Smooth muscle cell (in vitro differentiated cells): ENCODE data around the gene YLPM1. TPM values are rescaled to one million over a fixed set of nuclear protein-coding genes. Genes with fewer than 3 reads are reported as not detected.

ENCODE experiments used
- DNase-seq: peaks from one replicate; lab custom pipeline; 2025; ENCODE audit not compliant: unreplicated experiment; lab: John Stamatoyannopoulos, UW
- H2AFZ ChIP-seq: fragments of 200-600 bp; sonication (generic); 2 replicates; pipeline ENCODE4 v1.6.0; 2016; ENCODE audit warnings: antibody characterized with exemption, low read depth, mild to moderate bottlenecking
- H3F3A ChIP-seq: fragments of 200-600 bp; sonication (generic); 2 replicates; pipeline ENCODE4 v1.6.0; 2017; ENCODE audit warnings: antibody characterized with exemption, low read depth
- H3K27ac ChIP-seq: fragments of 200-600 bp; sonication (generic); 2 replicates; pipeline ENCODE4 v1.5.1; 2016; ENCODE audit warnings: low read depth, mild to moderate bottlenecking
- H3K27me3 ChIP-seq: fragments of 200-600 bp; sonication (generic); 2 replicates; pipeline ENCODE4 v1.6.1; 2016; ENCODE audit warnings: low read depth, mild to moderate bottlenecking
- H3K36me3 ChIP-seq: fragments of 200-600 bp; sonication (generic); 2 replicates; pipeline ENCODE4 v1.5.1; 2016; ENCODE audit warnings: low read depth
- H3K4me1 ChIP-seq: fragments of 200-600 bp; sonication (generic); 2 replicates; pipeline ENCODE4 v1.5.1; 2016; ENCODE audit warnings: low read depth
- H3K4me2 ChIP-seq: fragments of 200-600 bp; sonication (generic); 2 replicates; pipeline ENCODE4 v1.6.0; 2016; ENCODE audit warnings: mild to moderate bottlenecking
- H3K4me3 ChIP-seq: fragments of 200-600 bp; sonication (generic); 2 replicates; pipeline ENCODE4 v1.5.1; 2016; ENCODE audit warnings: mild to moderate bottlenecking
- H3K79me2 ChIP-seq: fragments of 200-600 bp; sonication (generic); 2 replicates; pipeline ENCODE4 v1.6.0; 2016; ENCODE audit warnings: low read depth, mild to moderate bottlenecking
- H3K9ac ChIP-seq: fragments of 200-600 bp; sonication (generic); 2 replicates; pipeline ENCODE4 v1.6.0; 2016; ENCODE audit warnings: low read depth
- H3K9me3 ChIP-seq: fragments of 200-600 bp; sonication (generic); replicated peaks from 2 replicates; pipeline ENCODE4 v1.5.1; 2016; ENCODE audit warnings: low read depth
- H4K20me1 ChIP-seq: fragments of 200-600 bp; sonication (generic); 2 replicates; pipeline ENCODE4 v1.6.0; 2016; ENCODE audit warnings: low read depth
- WGBS: methylation state at CpG from one replicate; pipeline ENCODE4 v1.1.7; 2016; ENCODE audit warnings: low lambda C conversion rate; 5-methylcytosine and 5-hydroxymethylcytosine counted together
- polyA plus RNA-seq: library from polyadenylated mRNA; unstranded; fragments of >200 nt; fragmentation: Nextera tagmentation; extraction: Ambion mirVana; gene quantifications from 2 replicates; pipeline ENCODE4 v1.2.1, GENCODE V29; 2016
- total RNA-seq: library from RNA; depleted of rRNA; stranded (reverse); fragments of >200 nt; gene quantifications from 2 replicates; pipeline ENCODE4 v1.2.3, GENCODE V29; 2014
- TF ChIP-seq, protein P1 (sequence below): fragments of 200-600 bp; sonication (generic); IDR thresholded peaks from 2 replicates; pipeline ENCODE4 v1.5.1; 2017; ENCODE audit warnings: borderline replicate concordance, mild to moderate bottlenecking, antibody characterized with exemption; ENCODE audit not compliant: insufficient read depth, poor library complexity, severe bottlenecking

Gene YLPM1
- total and polyA plus RNA-seq, 2 experiments from 2014 or later, result 15.5 to 29.7 TPM

GRCh38 chr14:74835645-74836250 lies 72.6 kb downstream of the YLPM1 start:
- WGBS, result 71% methylated on average over 7 of the region's 7 CpGs
- TF ChIP-seq, protein P1, sequence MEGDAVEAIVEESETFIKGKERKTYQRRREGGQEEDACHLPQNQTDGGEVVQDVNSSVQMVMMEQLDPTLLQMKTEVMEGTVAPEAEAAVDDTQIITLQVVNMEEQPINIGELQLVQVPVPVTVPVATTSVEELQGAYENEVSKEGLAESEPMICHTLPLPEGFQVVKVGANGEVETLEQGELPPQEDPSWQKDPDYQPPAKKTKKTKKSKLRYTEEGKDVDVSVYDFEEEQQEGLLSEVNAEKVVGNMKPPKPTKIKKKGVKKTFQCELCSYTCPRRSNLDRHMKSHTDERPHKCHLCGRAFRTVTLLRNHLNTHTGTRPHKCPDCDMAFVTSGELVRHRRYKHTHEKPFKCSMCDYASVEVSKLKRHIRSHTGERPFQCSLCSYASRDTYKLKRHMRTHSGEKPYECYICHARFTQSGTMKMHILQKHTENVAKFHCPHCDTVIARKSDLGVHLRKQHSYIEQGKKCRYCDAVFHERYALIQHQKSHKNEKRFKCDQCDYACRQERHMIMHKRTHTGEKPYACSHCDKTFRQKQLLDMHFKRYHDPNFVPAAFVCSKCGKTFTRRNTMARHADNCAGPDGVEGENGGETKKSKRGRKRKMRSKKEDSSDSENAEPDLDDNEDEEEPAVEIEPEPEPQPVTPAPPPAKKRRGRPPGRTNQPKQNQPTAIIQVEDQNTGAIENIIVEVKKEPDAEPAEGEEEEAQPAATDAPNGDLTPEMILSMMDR, result no peak
- no peak for DNase-seq
- no peak overlapping the region for H3K4me3 ChIP-seq
- no peaks in the 10 kb centered on the region for H3K9me3 ChIP-seq
- no peaks in the 10 kb centered on the region for H3K27me3 ChIP-seq
- H3K36me3 ChIP-seq, result no peaks in the 10 kb centered on the region
- no peak overlapping the region for H3K4me2 ChIP-seq
- no peak overlapping the region for H2AFZ ChIP-seq
- no peaks in the 10 kb centered on the region for H3F3A ChIP-seq
- H3K4me1 ChIP-seq, result no peaks in the 10 kb centered on the region
- H3K9ac ChIP-seq, result no peak overlapping the region
- H4K20me1 ChIP-seq, result no peaks in the 10 kb centered on the region
- H3K79me2 ChIP-seq, result no peaks in the 10 kb centered on the region
- peak overlapping the region; percentile 47 for H3K27ac ChIP-seq

- H3K36me3 ChIP-seq, result no peaks in the 10 kb centered on the region
- H3F3A ChIP-seq, result no peaks in the 10 kb centered on the region
- no peaks in the 10 kb centered on the region for H3K27me3 ChIP-seq
- 73% methylated on average over 1 of the region's 1 CpG for WGBS
- no peak overlapping the region for H3K4me3 ChIP-seq
- TF ChIP-seq, protein P1, result no peak
- peak overlapping the region; percentile 47 for H3K27ac ChIP-seq
- H3K79me2 ChIP-seq, result no peaks in the 10 kb centered on the region
- no peaks in the 10 kb centered on the region for H3K9me3 ChIP-seq
- DNase-seq, result no peak
- no peak overlapping the region for H3K4me2 ChIP-seq
- no peak overlapping the region for H3K9ac ChIP-seq
- no peaks in the 10 kb centered on the region for H4K20me1 ChIP-seq
- no peaks in the 10 kb centered on the region for H3K4me1 ChIP-seq
- H2AFZ ChIP-seq, result no peak overlapping the region
Observed at GRCh38 chr14:74836251-74836960, 73.3 kb downstream of the YLPM1 start.

GRCh38 chr14:74838166-74838565 lies 75.0 kb downstream of the YLPM1 start:
- H3K4me3 ChIP-seq, result no peak overlapping the region
- H3K4me1 ChIP-seq, result no peaks in the 10 kb centered on the region
- no peaks in the 10 kb centered on the region for H3K9me3 ChIP-seq
- no peak overlapping the region for H3K4me2 ChIP-seq
- no peaks in the 10 kb centered on the region for H3K27me3 ChIP-seq
- TF ChIP-seq, protein P1, result no peak
- no peaks in the 10 kb centered on the region for H3K79me2 ChIP-seq
- no peaks in the 10 kb centered on the region for H4K20me1 ChIP-seq
- H3F3A ChIP-seq, result no peaks in the 10 kb centered on the region
- no peaks in the 10 kb centered on the region for H3K36me3 ChIP-seq
- no peak overlapping the region for H3K27ac ChIP-seq
- no peak for DNase-seq
- 57% methylated on average over 2 of the region's 2 CpGs for WGBS
- H3K9ac ChIP-seq, result no peak overlapping the region
- H2AFZ ChIP-seq, result no peak overlapping the region
